HT1080 (cell line): ENCODE data around the gene SNAPC1. TPM values are rescaled to one million over a fixed set of nuclear protein-coding genes. Genes with fewer than 3 reads are reported as not detected.
A peak's percentile ranks its signal among the peaks of the same experiment; 100 is the strongest.

ENCODE experiments used
- DNase-seq: peaks from one replicate; pipeline ENCODE4 v3.0.0-alpha.2; 2015; ENCODE audit warnings: low read depth
- total RNA-seq: library from RNA; depleted of rRNA; stranded (reverse); fragments of >200 nt; shearing (Covaris generic); gene quantifications from 2 replicates; pipeline ENCODE4 v1.2.3, GENCODE V29; 2014; rRNA removed

Gene SNAPC1
- total RNA-seq, 1 experiment from 2014 or later: 10.2 TPM

DNA sequence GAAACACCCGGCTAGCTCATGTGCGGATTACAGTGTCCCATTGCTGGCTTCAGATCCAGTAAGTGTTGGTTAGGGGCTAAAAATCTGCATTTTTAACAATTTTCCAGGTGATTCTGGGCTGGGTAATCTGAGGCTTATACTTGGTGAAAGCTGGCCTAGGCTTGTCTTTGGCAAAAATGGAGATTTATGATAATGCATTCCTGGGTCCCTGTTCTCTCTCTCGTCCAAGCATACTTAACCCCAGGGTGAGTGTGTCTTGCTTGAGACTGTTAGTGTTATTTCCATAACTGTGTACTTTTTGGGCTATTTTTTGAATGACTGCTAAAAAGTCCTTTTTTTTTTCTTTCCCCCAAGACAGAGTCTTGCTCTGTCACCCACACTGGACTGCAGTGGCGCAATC is 43.2 kb downstream of the SNAPC1 start:
- DNase-seq: no peak

DNA sequence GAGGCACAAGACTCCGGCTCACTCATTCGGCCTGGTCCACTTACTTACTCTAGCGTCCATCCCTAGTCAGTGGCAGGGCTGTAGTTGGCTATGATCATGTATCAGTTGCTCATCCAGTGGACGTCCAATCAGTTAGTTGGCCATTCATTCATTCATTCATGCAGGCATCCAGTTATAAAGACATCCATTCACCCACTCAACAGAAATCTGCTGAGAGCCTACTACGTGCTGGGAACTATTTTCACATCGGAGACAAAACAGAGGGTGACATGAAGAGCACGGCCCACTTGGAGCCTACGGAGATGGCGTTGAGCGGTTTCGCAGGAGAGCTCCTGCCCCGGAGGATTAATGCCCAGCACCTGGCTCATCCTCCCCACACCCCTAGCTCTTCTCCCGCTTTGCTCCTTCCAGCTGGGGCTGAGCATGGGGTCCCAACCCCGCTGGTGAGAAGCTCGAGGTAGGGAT is 49.7 kb downstream of the SNAPC1 start:
- DNase-seq: no peak

DNA sequence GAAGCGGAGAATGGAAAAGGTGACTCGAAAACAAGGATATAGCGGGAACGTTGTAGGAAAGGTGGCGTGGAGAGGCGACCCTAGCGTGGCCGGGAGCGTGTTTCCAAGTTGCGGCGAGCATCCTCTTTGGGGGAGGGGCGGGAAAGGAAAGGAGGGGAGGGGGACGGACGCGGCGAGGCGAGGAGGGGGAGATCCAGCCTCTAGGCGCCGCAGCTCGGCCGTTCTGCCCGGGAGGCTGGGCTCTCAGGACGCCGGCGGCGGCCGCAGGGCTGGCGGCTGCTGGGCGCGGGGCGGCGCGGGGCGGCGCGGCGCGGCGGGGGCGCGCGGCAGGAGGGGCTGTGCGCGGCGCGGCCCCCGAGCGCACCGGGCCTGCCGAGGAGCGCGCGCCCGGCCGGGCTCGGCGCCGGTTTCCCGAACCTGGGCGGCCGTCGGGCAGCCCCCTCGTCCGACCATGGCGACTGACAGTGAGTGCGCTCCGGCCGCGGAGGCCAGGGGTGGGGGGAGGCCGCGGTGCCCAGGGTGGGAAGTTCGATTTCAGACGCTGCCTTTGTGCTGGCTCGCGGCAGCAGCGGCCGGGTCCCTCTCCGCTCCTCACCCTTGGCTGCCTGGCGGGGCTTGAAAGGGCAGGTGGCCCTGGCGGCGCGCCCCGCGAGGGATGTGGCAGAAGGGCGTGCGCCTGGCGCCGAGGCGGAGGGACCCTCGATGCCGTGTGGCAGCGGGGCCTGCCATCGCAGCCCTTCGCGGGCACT is 50.3 kb downstream of the SNAPC1 start, which contains the start of gene SYT16:
SYT16 (plus strand) TSS at position 357 of the 749 bp plus-strand sequence.
- DNase-seq: no peak

DNA sequence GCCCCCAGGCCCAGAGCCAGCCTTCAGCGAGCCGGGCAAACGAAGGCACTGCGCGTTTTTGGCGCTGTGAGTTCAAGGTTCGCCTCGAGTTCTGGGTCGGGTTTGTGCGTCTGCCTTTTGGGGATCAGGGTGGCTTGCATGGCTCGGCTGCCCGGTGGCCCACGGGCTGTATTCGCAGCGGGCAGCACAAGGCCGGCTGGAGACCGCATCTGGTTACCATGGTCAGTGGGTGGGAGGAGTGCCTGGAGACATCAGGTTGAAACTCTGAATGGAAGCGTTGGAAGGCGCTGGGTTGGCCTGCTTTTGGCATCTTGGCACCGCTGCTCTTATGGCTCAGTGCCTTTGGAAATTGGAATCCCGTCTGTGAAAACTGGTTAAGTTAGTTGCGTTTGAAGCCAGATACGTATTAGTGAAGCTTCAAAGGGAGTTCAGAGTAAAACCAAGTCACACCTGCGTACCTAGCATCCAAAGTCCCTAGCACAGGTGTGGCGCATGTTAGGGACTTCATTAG is 50.9 kb downstream of the SNAPC1 start:
- no peak for DNase-seq

DNA sequence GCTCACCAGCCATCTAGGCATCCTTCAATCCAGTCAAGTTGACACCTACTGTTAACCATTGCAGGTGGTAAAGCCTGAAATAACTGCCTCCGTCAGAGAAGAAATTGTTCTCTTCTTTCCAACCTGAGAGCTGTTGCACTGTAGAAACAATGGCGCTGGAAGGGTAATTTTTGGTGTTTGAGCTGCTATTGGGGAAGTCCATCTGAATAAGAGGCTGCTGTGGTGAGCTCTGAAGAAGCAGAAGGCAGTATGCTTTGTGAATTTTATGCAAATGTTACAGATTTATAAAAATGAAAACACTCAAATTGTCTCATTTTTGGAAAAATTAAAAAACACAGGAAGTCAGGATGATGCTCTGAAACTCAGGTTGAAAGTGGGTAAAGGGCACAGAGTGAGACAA is 60.2 kb downstream of the SNAPC1 start:
- no peak for DNase-seq

DNA sequence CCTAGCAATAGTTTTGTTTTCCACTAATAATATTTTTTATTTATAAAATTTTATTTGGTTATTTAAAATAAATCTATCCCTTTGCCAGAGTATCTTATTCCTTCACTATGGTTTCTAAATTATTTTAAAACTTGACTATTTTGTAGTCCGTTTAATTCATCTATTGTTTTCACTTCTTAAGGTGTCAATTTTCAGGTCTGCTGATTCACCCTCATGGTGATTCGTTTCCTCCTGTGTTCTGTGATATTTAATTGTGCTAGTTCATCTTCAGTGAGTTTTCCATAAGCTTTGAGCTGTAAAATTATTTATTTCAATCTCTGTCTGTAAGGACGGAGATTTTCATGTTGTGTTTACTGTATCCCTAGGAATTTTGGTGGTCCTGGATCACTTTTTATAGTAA is 70.6 kb downstream of the SNAPC1 start:
- no peak for DNase-seq

DNA sequence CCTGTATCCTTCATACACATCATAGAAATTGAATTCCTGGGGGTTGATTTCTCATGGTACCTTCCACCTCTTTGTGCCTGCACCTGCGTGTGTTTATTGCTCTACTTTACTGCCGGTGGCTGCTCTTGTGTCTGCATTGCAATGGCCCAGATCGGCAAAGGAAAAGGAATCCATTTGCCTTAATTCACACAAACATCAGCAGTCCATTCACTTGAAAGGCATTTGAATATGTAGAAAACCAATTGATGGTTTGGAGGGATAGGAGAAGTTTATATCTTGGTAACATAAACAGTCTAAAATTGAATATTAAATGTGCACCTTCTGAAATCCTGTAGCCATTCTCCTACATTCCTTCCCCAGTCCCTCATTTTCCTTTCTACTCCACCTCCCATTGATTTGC is 74.0 kb downstream of the SNAPC1 start:
- no peak for DNase-seq

DNA sequence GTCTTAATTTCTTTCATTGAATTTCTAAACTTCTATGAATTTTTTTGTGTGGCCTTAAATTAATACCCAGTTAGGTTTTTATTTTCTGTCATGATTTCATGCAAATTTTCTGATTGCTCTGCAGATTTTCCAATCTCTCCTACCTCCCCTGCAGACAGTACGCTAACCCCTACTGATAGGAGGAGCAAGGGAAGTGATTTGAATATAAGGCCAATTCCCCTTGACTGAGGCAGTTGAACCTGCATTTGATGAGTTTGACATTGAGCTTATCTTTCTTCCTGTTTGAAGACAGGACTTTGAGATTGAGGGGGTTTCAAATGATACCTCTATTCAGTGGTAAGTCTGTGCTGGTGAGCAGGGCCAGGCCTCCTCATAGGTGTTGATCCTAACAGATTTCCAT is 74.6 kb downstream of the SNAPC1 start:
- no peak for DNase-seq

DNA sequence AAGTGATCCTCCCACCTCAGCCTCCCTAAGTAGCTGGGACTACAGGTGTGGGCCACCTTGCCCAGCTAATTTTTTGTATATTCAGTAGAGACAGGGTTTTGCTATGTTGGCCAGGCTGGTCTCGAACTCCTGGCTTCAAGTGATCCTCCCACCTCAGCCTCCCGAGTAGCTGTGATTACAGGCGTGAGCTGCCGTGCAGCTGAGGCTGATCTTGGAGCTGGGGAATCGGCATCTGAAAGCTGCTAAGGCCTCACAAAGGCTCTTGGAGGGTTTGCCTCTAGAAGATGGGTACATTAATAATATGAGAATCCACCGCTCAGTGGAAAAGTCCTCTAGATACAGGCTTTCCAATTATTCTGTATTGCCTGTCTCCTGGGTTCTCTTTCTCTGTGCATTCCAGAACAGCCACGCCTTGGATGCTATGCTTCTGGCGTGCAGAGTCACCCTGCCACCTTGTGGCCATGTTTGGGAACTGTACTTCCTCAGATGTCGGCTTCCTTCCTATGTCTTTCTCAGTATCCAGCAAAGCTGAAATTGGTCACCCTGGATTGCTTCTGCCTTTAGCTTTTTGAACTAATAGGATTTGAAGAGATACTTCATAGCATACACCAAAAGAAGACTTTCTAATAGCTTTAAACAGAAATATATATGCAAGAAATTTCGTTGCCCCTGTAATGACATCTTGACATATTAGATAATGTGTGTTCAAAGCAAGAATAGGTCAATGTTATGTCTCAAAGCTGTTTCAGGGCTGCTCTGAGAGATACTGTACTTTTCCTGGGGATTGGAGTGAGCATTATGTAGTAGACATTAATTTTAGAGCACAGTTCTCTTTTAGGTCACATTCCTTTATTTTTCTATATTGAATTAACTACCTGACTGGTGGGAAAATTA is 75.4 kb downstream of the SNAPC1 start:
- DNase-seq: peak; percentile 70

DNA sequence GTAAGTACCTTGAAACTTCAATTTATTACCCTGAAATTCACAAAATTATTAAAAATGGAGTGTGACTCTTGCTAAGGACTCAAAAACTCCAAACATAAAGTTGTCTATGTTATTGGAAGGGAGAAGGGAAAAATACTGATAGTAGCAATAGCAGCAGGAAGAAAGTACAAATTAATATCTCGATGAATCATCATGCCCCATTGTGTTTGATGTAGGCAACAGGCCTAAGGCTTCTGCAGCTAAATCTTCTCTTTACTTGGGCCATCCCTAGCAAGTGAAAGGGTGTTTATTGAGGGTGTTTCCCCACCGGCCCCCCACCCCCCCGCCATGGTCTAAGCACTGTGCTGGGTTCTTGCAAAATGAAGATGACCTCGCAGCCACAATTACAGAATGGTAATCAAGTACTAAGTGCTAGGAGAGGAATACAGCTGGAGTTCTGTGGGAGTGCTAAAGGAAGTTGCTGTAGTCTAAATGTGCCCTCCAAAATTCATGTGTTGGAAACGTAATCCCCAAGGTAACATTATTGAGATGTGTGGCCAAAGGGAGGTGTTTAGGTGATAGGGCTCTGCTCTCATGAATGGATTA is 76.5 kb downstream of the SNAPC1 start:
- DNase-seq: peak; percentile 9

DNA sequence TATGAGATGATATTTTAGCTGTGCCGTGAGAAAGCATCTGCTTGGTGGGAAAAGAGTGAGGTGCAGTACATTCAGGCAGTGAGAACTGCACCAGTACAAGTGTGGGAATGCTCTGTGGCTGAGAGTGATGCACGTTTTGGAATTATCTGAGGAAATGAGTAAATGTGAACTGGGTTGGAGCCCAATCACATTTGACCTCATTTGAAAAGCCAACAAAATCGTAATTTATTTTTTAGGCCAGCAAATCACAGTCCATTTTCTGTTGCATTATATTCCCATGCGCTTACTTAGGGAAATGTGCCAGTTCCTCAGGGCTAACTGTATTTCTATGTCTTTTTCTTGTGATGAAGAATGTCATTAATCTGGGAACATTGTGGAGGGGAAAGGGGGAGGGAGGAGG is 77.3 kb downstream of the SNAPC1 start:
- DNase-seq: peak; percentile 61

DNA sequence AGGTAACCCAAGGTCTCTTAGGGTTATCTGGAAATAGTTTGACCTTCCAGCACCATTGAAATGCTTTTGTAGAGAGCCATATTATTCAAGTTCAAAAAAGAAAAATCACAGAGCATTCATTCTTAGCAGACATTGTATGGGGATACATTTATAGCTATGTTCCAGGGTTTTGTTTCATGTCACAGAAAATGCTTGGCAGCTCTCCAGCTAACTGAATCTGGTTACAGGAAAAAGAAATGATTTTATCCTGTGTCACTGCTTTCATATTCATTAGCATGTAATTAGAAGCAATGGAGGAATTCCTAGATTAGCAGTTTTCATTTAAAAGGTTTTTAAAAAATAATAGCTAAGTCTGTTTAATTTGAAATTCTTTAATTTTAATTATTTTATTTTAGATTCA is 78.9 kb downstream of the SNAPC1 start:
- DNase-seq: no peak

Other genes with a start within 250 kb of the SNAPC1 start
- 153 and 176 TPM in 2 replicates for gene HIF1A, start 66.9 kb upstream of the SNAPC1 start, total RNA-seq
- gene SYT16, start 50.3 kb downstream of the SNAPC1 start, total RNA-seq: 1.5 TPM in 2 replicates